Aorta (tissue), 5 donors: ENCODE data around the gene CNPY2. TPM values are rescaled to one million over a fixed set of nuclear protein-coding genes. Genes with fewer than 3 reads are reported as not detected.

Experiments
- ATAC-seq: fragments of 200-7000 bp; cut with Tn5 transposase; one replicate; pipeline ENCODE4 v1.9.1; 2022; ENCODE audit warnings: moderate library complexity; ENCODE audit not compliant: low FRiP score
- DNase-seq, 2 donors: peaks; one replicate each; pipeline ENCODE4 v3.0.0-alpha.2; 2020
- H3K27ac ChIP-seq, 2 donors: one replicate each; pipeline ENCODE4 v1.5.1; 2013; ENCODE audit warnings: low read length in 2 of 2, mild to moderate bottlenecking in 2 of 2, moderate library complexity in 2 of 2, control low read depth in 1 of 2, inconsistent platforms in 1 of 2, low read depth in 1 of 2
- H3K27me3 ChIP-seq, 2 donors: one replicate each; pipeline ENCODE4 v1.6.1; 2013; ENCODE audit warnings: control low read depth in 1 of 2, low read length in 1 of 2, mild to moderate bottlenecking in 1 of 2, moderate library complexity in 1 of 2; ENCODE audit not compliant: insufficient read depth in 2 of 2, control insufficient read depth in 1 of 2
- H3K36me3 ChIP-seq, 2 donors: one replicate each; pipeline ENCODE4 v1.6.1; 2013; ENCODE audit warnings: control low read depth in 1 of 2, low read length in 1 of 2, mild to moderate bottlenecking in 1 of 2; ENCODE audit not compliant: insufficient read depth in 2 of 2, control insufficient read depth in 1 of 2
- H3K4me1 ChIP-seq, 2 donors: one replicate each; pipeline ENCODE4 v1.6.1; 2013; ENCODE audit warnings: low read length in 2 of 2, control low read depth in 1 of 2, mild to moderate bottlenecking in 1 of 2, moderate library complexity in 1 of 2; ENCODE audit not compliant: insufficient read depth in 2 of 2, control insufficient read depth in 1 of 2
- H3K4me3 ChIP-seq, 2 donors: one replicate each; pipeline ENCODE4 v1.5.1; 2013; ENCODE audit warnings: low read length in 2 of 2, control low read depth in 1 of 2, mild to moderate bottlenecking in 1 of 2
- H3K9me3 ChIP-seq: one replicate; pipeline ENCODE4 v1.6.1; 2013; ENCODE audit warnings: mild to moderate bottlenecking, low read length; ENCODE audit not compliant: control insufficient read depth
- WGBS, 2 donors: extraction: QIAGEN DNeasy Blood & Tissue Kit; methylation state at CpG; one replicate each; pipeline ENCODE4 v1.1.7; 2013; 5-methylcytosine and 5-hydroxymethylcytosine counted together
- intact Hi-C, 2 donors: fragments of 100-400 bp; cut with DNase I; formaldehyde crosslinking; loops; one replicate each; pipeline versions ENCODE4 v1.14.2 to v1.15.0; 2022
- long read RNA-seq, 2 donors: library from polyadenylated mRNA; unstranded; transcript quantifications; one replicate each; pipeline ENCODE4 v2.0.0, GENCODE V29; 2020 to 2021
- polyA plus RNA-seq, 2 donors: library from polyadenylated mRNA; stranded (reverse); fragments of 200-250 nt; gene quantifications; one replicate each; pipeline ENCODE4 v1.2.3, GENCODE V29; 2013
- total RNA-seq, 2 donors: library from RNA; stranded (reverse); fragmentation: NEBNext Ultra II Directional; extraction: Animal tissue kit (Norgen Biotek cat#: 25700); gene quantifications; one replicate each; pipeline ENCODE4 v1.2.1, GENCODE V29; 2021
- donor health status: healthy with polysubstance abuse.
- donor health status: Bipolar disorder and iron deficiency.
- donor health status: DM: no; HTN: no; CAD: no.
- donor health status: DM: no; HTN: no; CAD: no.
- donor health status: DM: yes; HTN: yes; CAD: no.

CNPY2 gene
- total RNA-seq (10 to 100 TPM; 72.2 to 92.0 TPM), polyA plus RNA-seq (100 to 1,000 TPM in 1 of 2 donors, 10 to 100 TPM in 1; 96.2 to 149 TPM)
- long read RNA-seq, donor 1, transcript CNPY2-201 (6 exons, 1,214 nt), result major isoform, 23 of 33 reads
- long read RNA-seq, donor 1, partial matches to known transcripts, result 1 of 33 reads
- long read RNA-seq, donor 1, other reads (novel, unspliced or antisense), result 6 of 33 reads
- long read RNA-seq, donor 2, transcript CNPY2-206 (3 exons, 817 nt), result minor isoform, 10 of 32 reads
- long read RNA-seq, donor 2, transcript CNPY2-201 (6 exons, 1,214 nt), result major isoform, 15 of 32 reads
- long read RNA-seq, donor 2, partial matches to known transcripts, result 0 of 32 reads
- long read RNA-seq, donor 2, other reads (novel, unspliced or antisense), result 5 of 32 reads

- no peaks in the 10 kb centered on the region for H3K4me1 ChIP-seq
- peak; percentile 97 for ATAC-seq
- intact Hi-C loops, result loop anchor here in 1 of 2 donors (2.0 to 10.0 kb wide), 2 partner anchors 15 to 149 kb away; partner anchors contain the start of genes CS and SPRYD4
- H3K36me3 ChIP-seq, result peaks cover 0 to 2% of the 10 kb centered on the region in 2 donors
- peak; percentile 98 for DNase-seq
- H3K27me3 ChIP-seq, result no peaks in the 10 kb centered on the region
- peak within 1 kb of the TSS; percentile 53 to 63 for H3K4me3 ChIP-seq
- WGBS, 2 donors, result 0 to 1% methylated on average over 62 of the region's 62 CpGs
- H3K9me3 ChIP-seq, result no peaks in the 10 kb centered on the region
- peak within 1 kb of the TSS in 1 of 2 donors; percentile 30 for H3K27ac ChIP-seq
Observed at GRCh38 chr12:56315622-56316473, at the start of gene CNPY2. Gene CNPY2, minus strand, starts transcription at chr12:56315988. Its CDS starts 771 bp downstream, at chr12:56315217.

- DNase-seq (no peak), ATAC-seq (no peak)
Observed at GRCh38 chr12:56362130-56363059, 46.6 kb upstream of the CNPY2 start, which contains the start of gene APOF. Gene APOF, minus strand, starts transcription at chr12:56362857. Its CDS starts 112 bp downstream, at chr12:56362745.

GRCh38 chr12:56361487-56362129 is 45.8 kb upstream of the CNPY2 start:
- intact Hi-C loops, result loop anchor here in 1 of 2 donors (10.0 kb wide), 1 partner anchor 103 kb away; the partner anchor contains the start of gene SPRYD4
- Histone ChIP-seq H3K27me3 (no peaks in the 10 kb centered on the region), H3K9me3 (no peaks in the 10 kb centered on the region), H3K36me3 (no peaks in the 10 kb centered on the region), H3K4me1 (no peaks in the 10 kb centered on the region), H3K4me3 (no peak overlapping the region), H3K27ac (no peak overlapping the region)
- WGBS, 2 donors, result 82 to 85% methylated on average over 8 of the region's 8 CpGs
- DNase-seq (no peak), ATAC-seq (no peak)

More at GRCh38 chr12:56362130-56363059, 46.6 kb upstream of the CNPY2 start, which contains the start of gene APOF:
- no peaks in the 10 kb centered on the region for H3K9me3 ChIP-seq
- no peaks in the 10 kb centered on the region for H3K27me3 ChIP-seq
- H3K36me3 ChIP-seq, result no peaks in the 10 kb centered on the region
- H3K4me3 ChIP-seq, result no peak within 1 kb of the TSS
- H3K27ac ChIP-seq, result no peak within 1 kb of the TSS
- 90% methylated on average over 10 of the region's 10 CpGs for WGBS, 2 donors
- intact Hi-C loops, result loop anchor here in 1 of 2 donors (10.0 kb wide), 1 partner anchor 102 kb away; the partner anchor contains the start of gene SPRYD4
- H3K4me1 ChIP-seq, result no peaks in the 10 kb centered on the region

GRCh38 chr12:56359851-56360767 is 44.3 kb upstream of the CNPY2 start, which contains the start of gene STAT2:
Gene STAT2, minus strand, starts transcription at chr12:56360107. Its CDS starts 3,536 bp downstream, at chr12:56356571.
- no peaks in the 10 kb centered on the region for H3K27me3 ChIP-seq
- ATAC-seq (peak; percentile 99), DNase-seq (peak; percentile 99 to 100)
- intact Hi-C loops, result loop anchor here in 1 of 2 donors (10.0 kb wide), 1 partner anchor 105 kb away; the partner anchor contains the start of gene SPRYD4
- no peaks in the 10 kb centered on the region for H3K9me3 ChIP-seq
- WGBS, 2 donors, result 0 to 1% methylated on average over 54 of the region's 54 CpGs
- H3K36me3 ChIP-seq, result peaks cover 2 to 5% of the 10 kb centered on the region in 2 donors
- H3K4me1 ChIP-seq, result no peaks in the 10 kb centered on the region
- H3K4me3 ChIP-seq, result peak within 1 kb of the TSS; percentile 78 to 89
- H3K27ac ChIP-seq, result peak within 1 kb of the TSS; percentile 14 to 92

- H3K4me3 ChIP-seq, result peak overlapping the region; percentile 78 to 89
- no peaks in the 10 kb centered on the region for H3K27me3 ChIP-seq
- intact Hi-C loops, result no loop called here
- ATAC-seq, result no peak
- no peaks in the 10 kb centered on the region for H3K9me3 ChIP-seq
- H3K4me1 ChIP-seq, result no peaks in the 10 kb centered on the region
- DNase-seq, result no peak
- 0 to 16% methylated on average over 1 of the region's 1 CpG for WGBS, 2 donors
- peak overlapping the region in 1 of 2 donors; percentile 34 for H3K27ac ChIP-seq
- peaks cover 6 to 12% of the 10 kb centered on the region in 2 donors for H3K36me3 ChIP-seq
Observed at GRCh38 chr12:56358836-56359532, 43.2 kb upstream of the CNPY2 start.

GRCh38 chr12:56351325-56351724 is 35.5 kb upstream of the CNPY2 start:
- intact Hi-C loops, result no loop called here
- 91 to 100% methylated on average over 2 of the region's 2 CpGs for WGBS, 2 donors
- Histone ChIP-seq H3K36me3 (peaks cover 13 to 20% of the 10 kb centered on the region in 2 donors), H3K27me3 (no peaks in the 10 kb centered on the region), H3K9me3 (no peaks in the 10 kb centered on the region), H3K27ac (no peak overlapping the region), H3K4me3 (no peak overlapping the region), H3K4me1 (no peaks in the 10 kb centered on the region)
- DNase-seq, result no peak
- ATAC-seq, result no peak
